IPS-18a (cell line): ENCODE data around the gene CNPY1.

Experiments used
- H3K27ac ChIP-seq: one replicate; pipeline ENCODE4 v1.5.1; 2013; ENCODE audit warnings: low read length
- H3K27me3 ChIP-seq: one replicate; pipeline ENCODE4 v1.6.1; 2013; ENCODE audit warnings: mild to moderate bottlenecking, low read length; ENCODE audit not compliant: control insufficient read depth, insufficient read depth
- H3K36me3 ChIP-seq: one replicate; pipeline ENCODE4 v1.6.1; 2013; ENCODE audit warnings: low read depth, low read length; ENCODE audit not compliant: control insufficient read depth
- H3K4me1 ChIP-seq: one replicate; pipeline ENCODE4 v1.6.1; 2013; ENCODE audit warnings: low read depth, low read length; ENCODE audit not compliant: control insufficient read depth
- H3K4me3 ChIP-seq: one replicate; pipeline ENCODE4 v1.5.1; 2013; ENCODE audit warnings: low read length
- H3K9ac ChIP-seq: one replicate; pipeline ENCODE4 v1.6.1; 2013; ENCODE audit warnings: mild to moderate bottlenecking, low read length, moderate library complexity
- H3K9me3 ChIP-seq: one replicate; pipeline ENCODE4 v1.6.1; 2013; ENCODE audit warnings: low read depth, low read length; ENCODE audit not compliant: control insufficient read depth

Gene CNPY1

DNA sequence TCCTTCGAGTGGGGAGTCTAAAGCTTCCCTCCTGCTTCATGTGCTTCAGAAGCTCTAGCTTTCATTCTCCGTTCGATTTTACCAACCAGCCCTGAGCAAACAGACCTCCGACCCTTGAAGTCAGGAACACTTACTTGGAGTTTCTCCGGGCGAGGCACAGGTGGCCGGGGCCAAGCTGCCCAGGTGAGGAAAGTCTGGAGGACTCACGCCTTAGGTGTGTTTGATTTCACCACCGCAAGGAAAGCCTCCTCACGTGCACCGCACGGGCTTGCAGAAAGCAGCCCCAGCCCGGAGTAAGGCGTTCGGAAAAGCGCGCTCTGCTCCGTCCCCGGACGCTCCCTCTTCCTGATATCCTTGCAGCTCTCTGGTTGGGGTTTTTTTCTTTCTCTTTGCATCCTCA lies 30.1 kb upstream of the CNPY1 start:
- Histone ChIP-seq H3K4me1 (peaks cover 3% of the 10 kb centered on the region), H3K27ac (no peak overlapping the region), H3K4me3 (no peak overlapping the region), H3K27me3 (no peaks in the 10 kb centered on the region), H3K9ac (no peak overlapping the region), H3K36me3 (no peaks in the 10 kb centered on the region), H3K9me3 (no peaks in the 10 kb centered on the region)

DNA sequence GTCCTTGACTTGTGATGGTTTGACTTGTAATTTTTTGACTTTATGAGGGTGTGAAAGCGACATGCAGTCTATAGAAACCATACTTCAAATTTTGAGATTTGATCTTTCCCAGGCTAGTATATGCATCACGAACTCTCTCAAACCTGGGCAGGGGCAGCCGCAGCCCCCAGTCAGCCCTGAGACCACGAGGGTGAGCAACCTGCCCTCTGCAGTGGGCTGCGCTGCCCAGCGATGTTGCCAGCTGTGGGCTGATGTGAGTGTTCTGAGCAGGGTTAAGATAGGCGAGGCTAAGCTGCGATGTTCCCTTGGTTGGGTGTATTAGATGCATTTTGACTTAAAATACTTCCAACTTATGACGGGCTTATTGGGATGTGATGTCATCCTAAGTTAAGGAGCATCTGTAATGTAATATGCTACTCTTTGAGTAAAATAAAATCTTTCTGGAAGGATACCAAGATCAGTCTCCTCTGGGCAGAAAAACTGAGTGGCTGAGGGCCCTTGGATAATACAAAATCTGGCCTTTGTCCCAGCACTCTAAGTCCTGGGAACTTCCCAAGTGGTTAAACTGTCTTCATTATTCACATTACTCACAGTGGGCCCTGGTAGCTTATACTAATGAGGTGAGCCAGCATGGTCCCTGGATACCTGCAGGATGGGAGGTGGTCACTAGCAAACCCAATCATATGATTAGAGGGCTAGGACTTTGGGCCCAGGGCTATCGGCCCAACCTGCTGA lies 28.4 kb upstream of the CNPY1 start:
- Histone ChIP-seq H3K27ac (no peak overlapping the region), H3K27me3 (no peaks in the 10 kb centered on the region), H3K9ac (no peak overlapping the region), H3K36me3 (no peaks in the 10 kb centered on the region), H3K9me3 (no peaks in the 10 kb centered on the region), H3K4me3 (no peak overlapping the region), H3K4me1 (peaks cover 3% of the 10 kb centered on the region)

DNA sequence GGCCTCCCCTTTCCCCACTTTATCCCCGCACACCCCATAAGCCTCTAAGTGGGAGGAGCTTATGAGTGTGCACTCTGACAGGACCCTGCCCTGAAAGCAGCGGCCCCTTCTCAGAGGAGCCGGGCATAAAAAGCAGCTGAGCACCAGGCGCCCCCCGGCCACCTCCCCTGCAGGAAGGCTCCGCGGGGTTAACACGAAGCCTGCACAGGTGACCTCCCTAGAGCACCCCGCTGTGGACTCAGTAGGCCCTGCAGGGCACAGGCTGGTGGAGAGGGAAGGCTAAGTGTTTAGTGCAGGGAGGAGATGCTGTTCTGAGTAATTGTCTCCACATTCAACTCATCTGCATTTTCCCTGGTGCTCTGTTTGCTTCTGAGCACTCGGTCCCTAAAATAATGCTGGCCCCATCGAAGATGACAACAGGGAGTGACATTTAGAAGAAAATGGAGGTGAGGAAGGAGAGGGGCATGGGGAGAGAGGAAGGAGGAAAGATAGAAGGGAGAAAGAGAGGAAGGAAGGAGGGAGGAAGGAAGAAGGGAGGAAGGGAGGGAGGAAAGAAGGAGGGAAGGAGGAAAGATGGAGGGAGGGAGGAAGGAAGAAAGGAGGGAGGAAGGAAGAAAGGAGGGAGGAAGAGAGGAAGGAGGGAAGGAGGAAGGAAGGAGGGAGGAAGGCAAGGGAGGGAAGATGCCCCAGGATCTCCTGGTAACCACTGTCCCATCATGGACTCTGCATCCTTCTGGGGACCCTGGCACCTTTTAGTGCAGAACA lies 25.4 kb upstream of the CNPY1 start:
- Histone ChIP-seq H3K9ac (no peak overlapping the region), H3K27me3 (no peaks in the 10 kb centered on the region), H3K36me3 (no peaks in the 10 kb centered on the region), H3K4me3 (no peak overlapping the region), H3K27ac (no peak overlapping the region), H3K4me1 (peaks cover 3% of the 10 kb centered on the region), H3K9me3 (no peaks in the 10 kb centered on the region)

DNA sequence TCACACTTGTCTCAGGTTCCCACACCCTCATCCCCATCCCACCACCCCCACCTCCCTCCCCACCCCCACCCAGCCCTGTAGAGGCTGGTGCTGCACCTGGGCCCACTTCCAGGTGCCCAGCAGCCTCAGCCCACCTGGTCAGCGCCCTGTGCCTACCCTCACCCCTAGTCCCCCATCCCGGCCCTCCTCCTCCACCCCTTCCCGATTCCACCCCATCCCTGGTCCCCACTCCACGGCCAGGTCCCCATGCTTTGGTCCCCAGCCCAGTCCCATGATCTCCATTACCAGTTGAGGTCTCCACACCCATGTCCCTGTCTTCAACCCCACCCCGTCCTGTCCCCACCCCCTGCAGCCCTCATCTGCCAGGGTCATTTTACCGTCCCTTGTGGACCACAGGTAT lies 24.6 kb upstream of the CNPY1 start:
- Histone ChIP-seq H3K4me1 (peaks cover 3% of the 10 kb centered on the region), H3K9me3 (no peaks in the 10 kb centered on the region), H3K36me3 (no peaks in the 10 kb centered on the region), H3K9ac (no peak overlapping the region), H3K27me3 (no peaks in the 10 kb centered on the region), H3K4me3 (no peak overlapping the region), H3K27ac (no peak overlapping the region)

DNA sequence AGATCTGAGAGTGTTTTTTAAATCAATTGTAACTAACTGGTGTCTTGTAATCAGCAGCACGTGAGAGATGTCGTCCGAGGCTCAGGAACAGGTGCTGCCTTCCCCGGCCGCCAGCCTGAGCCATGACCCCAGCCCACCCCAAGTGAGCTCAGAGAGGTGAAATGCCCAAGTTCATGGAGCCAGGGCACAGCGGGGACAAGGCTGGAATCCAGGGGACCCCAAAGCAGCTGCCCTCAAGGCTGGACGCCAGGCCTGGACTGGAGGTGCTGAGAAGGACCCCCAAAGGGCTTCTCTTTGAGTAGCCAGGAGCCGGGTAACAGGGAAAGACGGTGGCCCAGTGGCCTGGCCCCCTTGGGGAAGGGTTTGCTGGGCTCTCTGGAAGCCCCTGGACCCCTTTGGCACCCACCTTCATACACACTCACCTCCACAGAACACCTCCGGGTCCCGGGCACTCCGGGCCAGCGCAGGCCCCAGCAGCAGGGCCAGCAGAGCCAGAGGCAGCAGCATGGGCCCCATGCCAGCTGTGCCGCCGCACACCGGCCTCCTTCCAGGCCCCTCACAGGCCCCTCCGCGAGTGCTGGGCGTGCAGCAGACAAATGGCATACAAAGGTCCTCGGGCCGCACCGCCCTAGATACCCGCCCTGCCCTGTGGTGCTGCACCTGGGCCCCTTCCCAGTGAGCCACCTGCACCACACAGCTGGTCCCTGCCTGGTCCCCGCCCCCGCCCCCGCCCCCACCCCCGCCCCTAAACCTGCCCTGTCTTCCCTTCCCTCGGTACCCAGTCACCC lies 24.0 kb upstream of the CNPY1 start:
- H3K9me3 ChIP-seq: no peaks in the 10 kb centered on the region
- no peak overlapping the region for H3K9ac ChIP-seq
- H3K36me3 ChIP-seq: no peaks in the 10 kb centered on the region
- H3K4me1 ChIP-seq: peaks cover 3% of the 10 kb centered on the region
- no peak overlapping the region for H3K4me3 ChIP-seq
- no peak overlapping the region for H3K27ac ChIP-seq
- no peaks in the 10 kb centered on the region for H3K27me3 ChIP-seq

DNA sequence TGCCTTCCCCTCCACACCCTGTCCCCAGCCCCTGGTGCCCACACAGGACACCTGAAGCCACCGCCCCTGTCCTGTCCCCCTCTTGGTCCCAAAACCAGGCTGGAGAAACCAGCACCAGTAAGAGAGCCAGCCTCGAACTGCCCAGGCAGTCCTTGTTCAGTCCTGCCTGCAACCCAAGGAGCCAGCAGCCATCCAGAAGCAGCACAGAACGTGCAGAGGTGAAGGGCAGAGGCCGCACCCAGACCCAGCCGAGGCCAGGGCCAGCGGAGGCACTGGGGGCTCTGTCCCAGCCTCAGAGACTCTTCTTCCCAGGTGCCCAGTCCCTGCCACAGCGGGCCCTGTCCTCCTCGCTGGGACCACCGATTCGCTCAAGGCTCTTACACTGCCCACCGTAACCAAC lies 23.3 kb upstream of the CNPY1 start:
- no peak overlapping the region for H3K4me3 ChIP-seq
- H3K27me3 ChIP-seq: no peaks in the 10 kb centered on the region
- H3K9me3 ChIP-seq: no peaks in the 10 kb centered on the region
- no peak overlapping the region for H3K27ac ChIP-seq
- H3K9ac ChIP-seq: no peak overlapping the region
- no peaks in the 10 kb centered on the region for H3K36me3 ChIP-seq
- H3K4me1 ChIP-seq: peaks cover 3% of the 10 kb centered on the region

DNA sequence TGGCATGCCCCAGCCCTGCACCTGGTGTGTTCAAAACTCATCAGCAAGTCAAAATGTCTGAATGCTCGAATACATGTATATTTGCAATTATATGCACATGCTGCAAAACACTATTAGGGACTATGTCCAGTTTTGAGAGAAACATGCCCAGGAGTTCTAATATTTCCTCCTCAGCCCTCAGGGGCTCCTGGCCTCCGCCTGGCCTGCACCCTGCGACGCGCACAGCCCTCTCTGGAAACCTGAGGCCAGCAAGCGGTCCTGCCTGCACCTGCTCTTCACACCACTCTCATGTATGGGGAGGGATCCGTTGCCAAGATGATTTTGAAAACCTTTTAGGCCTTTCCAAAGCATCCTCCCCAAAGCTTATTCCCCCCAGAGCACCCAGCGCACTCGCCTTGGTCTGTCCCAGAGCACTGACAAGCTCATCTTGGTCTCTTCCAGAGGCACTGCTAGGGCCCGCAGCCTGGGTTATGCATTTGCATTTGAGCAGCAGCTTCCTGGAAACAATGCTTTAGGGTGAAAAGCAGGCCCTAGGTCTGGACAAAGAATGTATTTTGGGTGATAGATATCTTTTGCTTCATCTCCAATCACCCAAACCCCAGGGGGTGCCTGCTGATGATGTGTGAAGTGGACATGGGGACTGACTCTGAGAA lies 22.6 kb upstream of the CNPY1 start:
- Histone ChIP-seq H3K27me3 (no peaks in the 10 kb centered on the region), H3K27ac (no peak overlapping the region), H3K9me3 (no peaks in the 10 kb centered on the region), H3K9ac (no peak overlapping the region), H3K36me3 (no peaks in the 10 kb centered on the region), H3K4me1 (peaks cover 3% of the 10 kb centered on the region), H3K4me3 (no peak overlapping the region)

DNA sequence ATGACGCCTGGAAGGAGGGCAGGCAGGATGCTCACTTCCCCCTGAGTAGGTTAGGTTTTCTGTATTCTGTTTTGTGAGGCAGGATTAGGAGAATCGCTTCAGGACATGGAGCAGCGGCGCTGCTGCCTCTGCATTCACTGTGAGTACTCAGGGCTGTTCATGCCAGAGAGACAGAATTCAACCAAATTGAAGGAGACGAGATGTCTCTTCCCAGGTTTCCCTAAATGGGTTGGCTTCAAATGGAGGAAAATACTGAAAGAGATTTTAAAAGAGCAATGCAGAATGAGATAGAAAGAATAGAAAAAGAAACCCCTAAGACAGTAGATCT lies 21.9 kb upstream of the CNPY1 start:
- H3K9me3 ChIP-seq: no peaks in the 10 kb centered on the region
- no peak overlapping the region for H3K9ac ChIP-seq
- peaks cover 3% of the 10 kb centered on the region for H3K4me1 ChIP-seq
- no peaks in the 10 kb centered on the region for H3K27me3 ChIP-seq
- H3K27ac ChIP-seq: no peak overlapping the region
- H3K4me3 ChIP-seq: no peak overlapping the region
- no peaks in the 10 kb centered on the region for H3K36me3 ChIP-seq

DNA sequence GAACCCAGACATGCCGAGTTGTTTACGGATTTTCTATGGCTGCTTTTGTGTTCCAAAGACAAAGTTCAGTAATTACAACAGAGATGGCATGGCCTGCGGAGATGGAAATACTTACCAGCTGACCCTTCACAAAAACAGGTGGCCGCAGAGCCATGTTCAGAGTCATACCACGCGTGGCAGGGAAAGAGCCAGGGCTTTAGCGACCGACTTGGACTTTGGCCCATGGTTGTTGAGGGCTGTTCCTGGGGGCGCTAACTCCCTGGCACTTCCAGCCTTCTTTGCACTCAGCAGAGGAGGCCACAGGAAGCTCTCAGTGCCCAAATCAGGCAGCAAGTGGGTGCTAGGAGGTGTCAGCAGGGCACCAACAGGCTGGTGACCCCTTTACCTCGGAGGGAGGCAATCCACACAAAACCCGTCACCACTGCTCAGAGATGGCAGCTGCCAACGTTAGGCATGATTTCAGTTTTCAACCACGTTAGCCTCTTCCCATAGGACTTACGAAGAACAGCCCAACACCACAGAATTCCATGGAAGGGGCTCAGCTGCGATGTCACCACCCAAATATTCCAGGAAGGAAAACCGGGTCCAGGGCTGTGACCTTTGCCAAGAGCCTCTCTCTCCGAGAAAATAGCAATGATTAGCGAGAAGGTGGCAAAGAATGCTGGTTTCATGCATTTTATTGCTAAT lies 21.4 kb upstream of the CNPY1 start:
- Histone ChIP-seq H3K27me3 (no peaks in the 10 kb centered on the region), H3K27ac (no peak overlapping the region), H3K9me3 (no peaks in the 10 kb centered on the region), H3K4me1 (peaks cover 3% of the 10 kb centered on the region), H3K4me3 (no peak overlapping the region), H3K9ac (no peak overlapping the region), H3K36me3 (no peaks in the 10 kb centered on the region)

DNA sequence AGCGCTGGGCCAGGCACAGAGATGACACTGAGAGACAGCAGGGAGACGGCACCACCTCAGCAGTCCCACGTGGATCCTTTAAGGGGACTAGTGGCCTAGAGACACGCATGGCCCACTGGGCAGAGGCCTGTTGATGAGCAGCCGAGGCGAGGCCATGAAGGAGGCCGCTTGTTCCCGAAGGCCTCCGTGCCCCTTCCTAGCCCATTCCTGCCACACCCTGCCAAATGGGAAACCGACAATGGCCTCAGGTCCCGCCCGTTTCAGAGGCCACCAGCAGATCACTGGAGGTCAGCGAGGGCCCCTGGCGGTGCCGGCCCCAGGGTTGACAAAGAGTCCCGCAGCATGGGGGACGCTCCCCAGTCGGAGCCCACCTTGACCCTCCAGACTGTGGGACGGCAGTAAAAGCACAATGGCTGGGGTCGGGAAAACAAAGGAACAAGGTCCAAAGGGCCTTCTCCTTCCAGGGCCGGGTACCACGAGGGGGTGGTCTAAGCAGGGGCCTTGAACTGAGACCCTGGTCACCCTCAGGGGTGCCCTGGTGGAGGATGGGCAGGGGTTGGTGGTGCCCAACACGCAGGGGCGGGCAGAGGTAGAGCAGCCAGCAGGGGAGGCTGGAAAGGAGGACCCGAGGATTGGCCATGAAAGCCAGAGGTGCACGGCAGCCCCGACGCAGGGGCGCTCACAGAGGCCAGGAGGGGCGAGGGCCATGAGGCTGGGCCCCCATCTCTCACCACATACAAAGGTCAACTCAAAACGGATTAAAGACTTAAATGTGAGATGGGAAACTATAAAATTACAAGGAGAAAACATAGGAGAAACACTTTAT lies 19.9 kb upstream of the CNPY1 start:
- Histone ChIP-seq H3K36me3 (no peaks in the 10 kb centered on the region), H3K27ac (no peak overlapping the region), H3K4me1 (no peaks in the 10 kb centered on the region), H3K27me3 (no peaks in the 10 kb centered on the region), H3K4me3 (no peak overlapping the region), H3K9ac (no peak overlapping the region), H3K9me3 (no peaks in the 10 kb centered on the region)
